Mesendoderm (in vitro differentiated cells): ENCODE data around the gene DLX1.
"Not testable (repeated sequence)": the region's sequence is repeated elsewhere in the genome, so short reads cannot be mapped to it uniquely, and the experiment has no call there.

Source experiments
- DNase-seq: peaks from one replicate; pipeline ENCODE4 v3.0.0; 2013
- H2AK5ac ChIP-seq: 2 replicates; pipeline ENCODE4 v1.6.1; 2013; ENCODE audit warnings: low read length, inconsistent platforms
- H2BK120ac ChIP-seq: 2 replicates; pipeline ENCODE4 v1.6.1; 2013; ENCODE audit warnings: low read depth, mild to moderate bottlenecking, low read length, moderate library complexity, mixed read lengths
- H2BK15ac ChIP-seq: replicated peaks from 2 replicates; pipeline ENCODE4 v1.6.1; 2013; ENCODE audit warnings: low read depth, mild to moderate bottlenecking, moderate library complexity
- H2BK5ac ChIP-seq: 2 replicates; pipeline ENCODE4 v1.6.1; 2013; ENCODE audit warnings: low read length, inconsistent platforms
- H3K18ac ChIP-seq: 2 replicates; pipeline ENCODE4 v1.6.1; 2013; ENCODE audit warnings: mild to moderate bottlenecking, low read length, mixed read lengths
- H3K23ac ChIP-seq: one replicate; pipeline ENCODE4 v1.6.1; 2013; ENCODE audit warnings: low read length
- H3K27ac ChIP-seq: 2 replicates; pipeline ENCODE4 v1.5.1; 2013; ENCODE audit warnings: low read depth, mild to moderate bottlenecking, inconsistent platforms, low read length, moderate library complexity
- H3K27me3 ChIP-seq: 2 replicates; pipeline ENCODE4 v1.6.1; 2013; ENCODE audit warnings: low read length, control low read depth, mild to moderate bottlenecking, inconsistent platforms; ENCODE audit not compliant: insufficient read depth, poor library complexity
- H3K36me3 ChIP-seq: 2 replicates; pipeline ENCODE4 v1.6.1; 2013; ENCODE audit warnings: low read length, inconsistent platforms; ENCODE audit not compliant: control insufficient read depth, insufficient read depth
- H3K4ac ChIP-seq: one replicate; pipeline ENCODE4 v1.6.1; 2013; ENCODE audit warnings: low read depth, mild to moderate bottlenecking, low read length, moderate library complexity
- H3K4me1 ChIP-seq: 2 replicates; pipeline ENCODE4 v1.6.1; 2013; ENCODE audit warnings: low read depth, low read length, inconsistent platforms; ENCODE audit not compliant: control insufficient read depth
- H3K4me2 ChIP-seq: 2 replicates; pipeline ENCODE4 v1.6.1; 2013; ENCODE audit warnings: low read length
- H3K4me3 ChIP-seq: 2 replicates; pipeline ENCODE4 v1.5.1; 2013; ENCODE audit warnings: mild to moderate bottlenecking, low read length
- H3K56ac ChIP-seq: one replicate; pipeline ENCODE4 v1.6.1; 2013; ENCODE audit warnings: low read length
- H3K79me1 ChIP-seq: 2 replicates; pipeline ENCODE4 v1.6.1; 2013; ENCODE audit warnings: low read length, inconsistent platforms
- H3K79me2 ChIP-seq: 2 replicates; pipeline ENCODE4 v1.6.1; 2013; ENCODE audit warnings: mild to moderate bottlenecking, low read length; ENCODE audit not compliant: control insufficient read depth, insufficient read depth
- H3K9ac ChIP-seq: 2 replicates; pipeline ENCODE4 v1.6.1; 2013; ENCODE audit warnings: low read length, inconsistent platforms
- H4K5ac ChIP-seq: one replicate; pipeline ENCODE4 v1.6.1; 2013; ENCODE audit warnings: low read length
- H4K8ac ChIP-seq: one replicate; pipeline ENCODE4 v1.6.1; 2013; ENCODE audit warnings: low read depth, mild to moderate bottlenecking, control low read depth, low read length, moderate library complexity
- WGBS: extraction: QIAGEN DNeasy Blood & Tissue Kit; methylation state at CpG from one replicate; pipeline ENCODE4 v1.1.7; 2013; ENCODE audit warnings: low lambda C conversion rate, missing lambda C conversion rate; ENCODE audit not compliant: insufficient coverage; ENCODE audit errors: extremely low coverage; 5-methylcytosine and 5-hydroxymethylcytosine counted together

Gene DLX1

DNA sequence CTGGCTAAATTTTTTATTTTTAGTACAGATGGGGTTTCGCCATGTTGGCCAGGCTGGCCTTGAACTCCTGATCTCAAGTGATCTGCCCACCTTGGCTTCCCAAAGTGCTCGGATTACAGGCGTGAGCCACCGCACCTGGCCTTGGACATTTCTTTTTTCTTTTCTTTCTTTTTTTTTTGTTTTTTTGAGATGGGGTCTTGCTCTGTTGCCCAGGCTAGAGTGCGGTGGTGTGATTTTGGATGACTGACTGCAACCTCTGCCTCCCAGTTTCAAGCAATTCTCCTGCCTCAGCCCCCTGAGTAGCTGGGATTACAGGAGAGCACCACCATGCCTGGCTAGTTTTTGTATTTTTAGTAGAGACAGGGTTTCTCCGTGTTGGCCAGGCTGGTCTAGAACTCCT is 28.9 kb downstream of the DLX1 start:
- not testable (repeated sequence) for H3K27ac ChIP-seq, H3K9ac ChIP-seq, H2AK5ac ChIP-seq, H3K4me2 ChIP-seq, H2BK120ac ChIP-seq, H3K23ac ChIP-seq, H2BK15ac ChIP-seq, DNase-seq, H3K4me3 ChIP-seq, H3K79me1 ChIP-seq, H3K4me1 ChIP-seq, H4K8ac ChIP-seq, H3K4ac ChIP-seq, H3K56ac ChIP-seq, H3K36me3 ChIP-seq, H3K79me2 ChIP-seq, H2BK5ac ChIP-seq, H3K18ac ChIP-seq, H4K5ac ChIP-seq, H3K27me3 ChIP-seq
- WGBS: no CpG with 5 or more reads among the region's 6 CpGs

DNA sequence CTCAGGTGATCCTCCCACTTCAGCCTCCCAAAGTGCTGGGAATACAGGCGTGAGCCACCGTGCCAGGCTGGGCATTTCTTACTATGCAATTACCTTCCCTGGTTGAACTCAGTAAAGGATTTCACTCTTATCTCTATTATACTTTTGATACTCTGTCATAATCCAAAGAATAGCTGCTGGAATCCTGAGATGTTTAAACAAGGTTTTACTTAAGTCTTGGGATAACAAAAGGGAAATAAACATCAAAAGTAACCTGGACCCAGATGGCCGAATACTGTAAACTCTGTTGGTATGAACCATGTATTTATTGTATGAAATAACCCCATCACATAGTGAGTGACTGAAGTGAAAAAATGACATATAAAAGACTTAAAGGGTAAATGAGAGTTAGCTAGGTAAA is 29.3 kb downstream of the DLX1 start:
- Histone ChIP-seq H3K4me1 (peaks cover 2% of the 10 kb centered on the region), H3K4ac (no peak overlapping the region), H3K18ac (no peak overlapping the region), H3K4me3 (no peak overlapping the region), H4K5ac (no peak overlapping the region), H3K27me3 (peaks cover 4% of the 10 kb centered on the region), H3K27ac (no peak overlapping the region), H3K79me1 (no peaks in the 10 kb centered on the region), H3K9ac (no peak overlapping the region), H3K23ac (no peak overlapping the region), H3K36me3 (no peaks in the 10 kb centered on the region), H2BK5ac (no peak overlapping the region), H3K4me2 (no peak overlapping the region), H2AK5ac (no peak overlapping the region), H3K79me2 (no peaks in the 10 kb centered on the region), H3K56ac (no peak overlapping the region), H2BK120ac (no peak overlapping the region), H2BK15ac (no peak overlapping the region), H4K8ac (no peak overlapping the region)
- WGBS: no CpG with 5 or more reads among the region's 3 CpGs
- no peak for DNase-seq

DNA sequence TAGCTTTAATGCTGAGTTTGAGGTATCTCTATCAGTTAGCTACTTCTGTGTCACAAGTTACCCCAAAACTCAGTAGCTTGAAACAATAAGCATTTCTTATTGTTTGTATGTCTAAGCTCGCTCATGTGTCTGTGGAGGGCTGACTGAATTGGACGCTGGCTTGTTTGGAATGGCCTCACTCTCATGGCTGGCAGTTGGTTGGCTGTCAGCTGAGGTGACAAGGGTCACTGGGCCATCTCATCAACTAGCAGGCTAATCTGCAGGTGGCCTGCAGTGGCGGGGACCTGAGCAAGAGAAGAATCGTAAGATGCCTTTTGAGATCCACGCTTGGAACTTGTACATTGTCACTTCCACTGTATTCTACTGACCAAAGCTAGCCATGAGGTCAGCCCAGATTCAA is 30.8 kb downstream of the DLX1 start:
- H2BK120ac ChIP-seq: no peak overlapping the region
- no peak overlapping the region for H3K4ac ChIP-seq
- no peaks in the 10 kb centered on the region for H3K4me1 ChIP-seq
- H3K27me3 ChIP-seq: no peaks in the 10 kb centered on the region
- no peak overlapping the region for H3K56ac ChIP-seq
- no peak overlapping the region for H2AK5ac ChIP-seq
- no CpG with 5 or more reads among the region's 5 CpGs for WGBS
- H2BK15ac ChIP-seq: no peak overlapping the region
- no peaks in the 10 kb centered on the region for H3K36me3 ChIP-seq
- H3K9ac ChIP-seq: no peak overlapping the region
- H3K4me3 ChIP-seq: no peak overlapping the region
- no peak for DNase-seq
- no peak overlapping the region for H3K27ac ChIP-seq
- no peaks in the 10 kb centered on the region for H3K79me2 ChIP-seq
- H4K5ac ChIP-seq: no peak overlapping the region
- H3K4me2 ChIP-seq: no peak overlapping the region
- H2BK5ac ChIP-seq: no peak overlapping the region
- H4K8ac ChIP-seq: no peak overlapping the region
- no peak overlapping the region for H3K18ac ChIP-seq
- no peak overlapping the region for H3K23ac ChIP-seq
- no peaks in the 10 kb centered on the region for H3K79me1 ChIP-seq

DNA sequence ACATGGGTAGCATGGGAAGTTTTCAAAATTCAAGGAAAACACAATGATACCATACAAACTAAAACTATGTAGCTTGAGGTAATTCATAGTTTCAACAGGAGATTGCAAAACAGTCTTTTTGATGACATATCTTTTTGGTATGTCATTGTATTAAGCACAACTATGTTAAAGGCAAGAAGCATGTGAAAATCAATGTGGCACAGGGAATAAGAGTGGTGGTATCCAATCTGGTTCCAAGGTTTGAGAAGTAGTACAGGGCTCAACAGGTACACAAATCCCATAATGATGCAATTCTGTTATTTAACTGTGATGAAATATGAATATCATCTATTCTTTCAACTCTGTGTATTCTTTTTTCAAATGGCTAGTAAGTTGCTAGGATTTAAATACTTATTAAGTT is 33.8 kb downstream of the DLX1 start:
- Histone ChIP-seq H2BK15ac (no peak overlapping the region), H3K4me1 (no peaks in the 10 kb centered on the region), H3K56ac (no peak overlapping the region), H3K79me2 (no peaks in the 10 kb centered on the region), H2BK120ac (no peak overlapping the region), H3K9ac (no peak overlapping the region), H3K27me3 (no peaks in the 10 kb centered on the region), H3K4me3 (no peak overlapping the region), H3K23ac (no peak overlapping the region), H3K18ac (no peak overlapping the region), H3K4me2 (no peak overlapping the region), H4K8ac (no peak overlapping the region), H3K36me3 (no peaks in the 10 kb centered on the region), H2BK5ac (no peak overlapping the region), H2AK5ac (no peak overlapping the region), H3K27ac (no peak overlapping the region), H3K79me1 (no peaks in the 10 kb centered on the region), H3K4ac (no peak overlapping the region), H4K5ac (no peak overlapping the region)
- DNase-seq: peak; percentile 16

DNA sequence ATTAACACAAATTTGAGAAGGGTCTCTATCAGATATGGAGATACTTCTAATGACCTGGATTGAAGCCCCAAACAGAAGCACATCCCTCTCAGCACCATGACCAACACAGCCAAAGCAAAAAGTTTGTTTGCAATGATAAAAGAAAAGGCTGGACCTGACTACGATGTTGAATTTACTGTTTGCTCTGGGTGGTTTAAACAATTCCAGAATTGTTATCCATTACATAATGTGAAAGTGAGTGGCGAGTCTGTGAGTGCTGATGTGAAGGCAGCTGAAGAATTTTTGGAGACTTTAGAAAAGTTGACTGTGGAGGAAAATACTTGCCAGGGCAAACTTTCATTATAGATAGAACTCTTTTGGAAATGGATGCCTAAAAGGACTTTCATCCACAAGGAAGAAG is 34.8 kb downstream of the DLX1 start:
- H3K4me2 ChIP-seq: no peak overlapping the region
- no peak overlapping the region for H3K18ac ChIP-seq
- no peak overlapping the region for H2BK5ac ChIP-seq
- no peak overlapping the region for H3K4me3 ChIP-seq
- H3K79me2 ChIP-seq: no peaks in the 10 kb centered on the region
- H3K4me1 ChIP-seq: no peaks in the 10 kb centered on the region
- no peak overlapping the region for H3K27ac ChIP-seq
- no peak overlapping the region for H4K8ac ChIP-seq
- WGBS: no CpG with 5 or more reads among the region's 2 CpGs
- H3K56ac ChIP-seq: no peak overlapping the region
- H3K36me3 ChIP-seq: no peaks in the 10 kb centered on the region
- no peak for DNase-seq
- no peaks in the 10 kb centered on the region for H3K27me3 ChIP-seq
- H3K23ac ChIP-seq: no peak overlapping the region
- no peak overlapping the region for H2BK120ac ChIP-seq
- H2AK5ac ChIP-seq: no peak overlapping the region
- no peak overlapping the region for H4K5ac ChIP-seq
- no peaks in the 10 kb centered on the region for H3K79me1 ChIP-seq
- no peak overlapping the region for H3K4ac ChIP-seq
- H2BK15ac ChIP-seq: no peak overlapping the region
- no peak overlapping the region for H3K9ac ChIP-seq

DNA sequence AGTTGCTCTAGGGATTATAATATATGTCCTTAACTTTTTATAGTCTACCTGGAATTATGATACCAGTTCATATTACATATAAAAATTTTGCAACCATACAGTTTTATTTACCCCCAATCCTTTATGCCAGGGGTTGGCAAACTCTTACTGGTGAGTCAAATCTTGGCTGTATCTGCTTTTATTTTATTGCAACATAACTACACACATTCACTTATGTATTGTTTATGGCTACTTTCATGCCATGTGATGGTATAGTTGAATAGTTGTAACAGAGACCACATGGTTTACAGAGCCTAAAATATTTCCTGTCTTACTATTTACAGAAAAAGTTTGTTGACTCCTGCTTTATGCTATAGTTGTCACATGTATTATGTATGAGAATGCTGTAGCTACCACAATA is 43.2 kb downstream of the DLX1 start:
- no peak overlapping the region for H2BK120ac ChIP-seq
- H3K18ac ChIP-seq: no peak overlapping the region
- H3K79me2 ChIP-seq: no peaks in the 10 kb centered on the region
- no peaks in the 10 kb centered on the region for H3K36me3 ChIP-seq
- no peak overlapping the region for H2BK15ac ChIP-seq
- H3K4me3 ChIP-seq: no peak overlapping the region
- H3K56ac ChIP-seq: no peak overlapping the region
- H2BK5ac ChIP-seq: no peak overlapping the region
- H3K4ac ChIP-seq: no peak overlapping the region
- no peak overlapping the region for H4K8ac ChIP-seq
- no peak overlapping the region for H3K27ac ChIP-seq
- no peak for DNase-seq
- H3K27me3 ChIP-seq: no peaks in the 10 kb centered on the region
- H2AK5ac ChIP-seq: no peak overlapping the region
- no peak overlapping the region for H4K5ac ChIP-seq
- no peak overlapping the region for H3K4me2 ChIP-seq
- H3K4me1 ChIP-seq: peaks cover 3% of the 10 kb centered on the region
- no peak overlapping the region for H3K23ac ChIP-seq
- no peaks in the 10 kb centered on the region for H3K79me1 ChIP-seq
- no peak overlapping the region for H3K9ac ChIP-seq
